Cardiac muscle cell (in vitro differentiated cells and primary cell): ENCODE measurements around the gene SPEM3. TPM values are rescaled to one million over a fixed set of nuclear protein-coding genes. Genes with fewer than 3 reads are reported as not detected.

Experiments used
- DNase-seq, 2 donors: peaks; one replicate each; pipeline versions ENCODE4 v3.0.0 to v3.0.0-alpha.2; 2010 to 2017; ENCODE audit warnings: low read depth in 1 of 2, low spot score in 1 of 2
- H3K27ac ChIP-seq: fragments of 200-600 bp; sonication (generic); 2 replicates; pipeline ENCODE4 v1.5.1; 2016
- H3K27me3 ChIP-seq: fragments of 200-600 bp; sonication (generic); 2 replicates; pipeline ENCODE4 v1.6.0; 2016; ENCODE audit warnings: control low read depth
- H3K36me3 ChIP-seq: fragments of 200-600 bp; sonication (generic); 2 replicates; pipeline ENCODE4 v1.5.1; 2016; ENCODE audit warnings: control low read depth
- H3K4me1 ChIP-seq: fragments of 200-600 bp; sonication (generic); 2 replicates; pipeline ENCODE4 v1.8.1; 2017; ENCODE audit warnings: low read depth, mild to moderate bottlenecking, mixed run types
- H3K4me3 ChIP-seq: fragments of 200-600 bp; sonication (generic); 2 replicates; pipeline ENCODE4 v1.5.1; 2016; ENCODE audit warnings: mild to moderate bottlenecking
- H3K9me3 ChIP-seq: fragments of 200-600 bp; sonication (generic); 2 replicates; pipeline ENCODE4 v1.5.1; 2017; ENCODE audit warnings: low read depth, mild to moderate bottlenecking, control low read depth
- polyA plus RNA-seq: library from polyadenylated mRNA; unstranded; fragments of >200 nt; fragmentation: Nextera tagmentation; extraction: Ambion mirVana; gene quantifications from 2 replicates; pipeline ENCODE4 v1.2.1, GENCODE V29; 2016
- total RNA-seq: library from RNA; depleted of rRNA; stranded (reverse); fragments of >200 nt; gene quantifications from 2 replicates; pipeline ENCODE4 v1.2.3, GENCODE V29; 2016
- TF ChIP-seq, protein P1 (sequence below): IDR thresholded peaks from 2 replicates; pipeline ENCODE4 v1.5.1; 2012; ENCODE audit warnings: low read depth, mild to moderate bottlenecking, low read length

Gene SPEM3
- total and polyA plus RNA-seq, 2 experiments from 2014 or later: not detected

DNA sequence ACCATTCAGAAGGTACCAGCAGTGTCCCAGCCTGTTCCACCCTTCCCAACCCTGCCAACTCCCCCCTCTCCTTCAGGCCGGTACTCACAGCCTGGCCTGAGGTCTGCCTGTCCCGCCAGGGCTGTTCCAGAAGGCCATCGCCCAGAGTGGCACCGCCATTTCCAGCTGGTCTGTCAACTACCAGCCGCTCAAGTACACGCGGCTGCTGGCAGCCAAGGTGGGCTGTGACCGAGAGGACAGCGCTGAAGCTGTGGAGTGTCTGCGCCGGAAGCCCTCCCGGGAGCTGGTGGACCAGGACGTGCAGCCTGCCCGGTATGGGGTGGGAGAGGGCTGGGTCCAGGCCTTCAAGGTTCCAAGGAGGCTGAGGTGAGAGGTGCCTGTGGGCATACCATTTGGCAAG is 13.8 kb upstream of the SPEM3 start:
- Histone ChIP-seq H3K36me3 (peaks cover 9% of the 10 kb centered on the region), H3K4me1 (no peaks in the 10 kb centered on the region), H3K27me3 (no peaks in the 10 kb centered on the region), H3K4me3 (no peak overlapping the region), H3K27ac (no peak overlapping the region), H3K9me3 (no peaks in the 10 kb centered on the region)
- no peak for DNase-seq
- TF ChIP-seq, protein P1, sequence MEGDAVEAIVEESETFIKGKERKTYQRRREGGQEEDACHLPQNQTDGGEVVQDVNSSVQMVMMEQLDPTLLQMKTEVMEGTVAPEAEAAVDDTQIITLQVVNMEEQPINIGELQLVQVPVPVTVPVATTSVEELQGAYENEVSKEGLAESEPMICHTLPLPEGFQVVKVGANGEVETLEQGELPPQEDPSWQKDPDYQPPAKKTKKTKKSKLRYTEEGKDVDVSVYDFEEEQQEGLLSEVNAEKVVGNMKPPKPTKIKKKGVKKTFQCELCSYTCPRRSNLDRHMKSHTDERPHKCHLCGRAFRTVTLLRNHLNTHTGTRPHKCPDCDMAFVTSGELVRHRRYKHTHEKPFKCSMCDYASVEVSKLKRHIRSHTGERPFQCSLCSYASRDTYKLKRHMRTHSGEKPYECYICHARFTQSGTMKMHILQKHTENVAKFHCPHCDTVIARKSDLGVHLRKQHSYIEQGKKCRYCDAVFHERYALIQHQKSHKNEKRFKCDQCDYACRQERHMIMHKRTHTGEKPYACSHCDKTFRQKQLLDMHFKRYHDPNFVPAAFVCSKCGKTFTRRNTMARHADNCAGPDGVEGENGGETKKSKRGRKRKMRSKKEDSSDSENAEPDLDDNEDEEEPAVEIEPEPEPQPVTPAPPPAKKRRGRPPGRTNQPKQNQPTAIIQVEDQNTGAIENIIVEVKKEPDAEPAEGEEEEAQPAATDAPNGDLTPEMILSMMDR: no peak

DNA sequence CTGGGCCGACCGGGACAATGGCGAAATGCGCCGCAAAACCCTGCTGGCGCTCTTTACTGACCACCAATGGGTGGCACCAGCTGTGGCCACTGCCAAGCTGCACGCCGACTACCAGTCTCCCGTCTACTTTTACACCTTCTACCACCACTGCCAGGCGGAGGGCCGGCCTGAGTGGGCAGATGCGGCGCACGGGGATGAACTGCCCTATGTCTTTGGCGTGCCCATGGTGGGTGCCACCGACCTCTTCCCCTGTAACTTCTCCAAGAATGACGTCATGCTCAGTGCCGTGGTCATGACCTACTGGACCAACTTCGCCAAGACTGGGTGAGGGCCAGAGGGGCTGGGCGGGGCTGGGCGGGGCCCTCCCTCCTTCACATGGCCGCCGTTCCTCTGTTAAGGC is 12.9 kb upstream of the SPEM3 start:
- Histone ChIP-seq H3K27ac (no peak overlapping the region), H3K27me3 (no peaks in the 10 kb centered on the region), H3K9me3 (no peaks in the 10 kb centered on the region), H3K4me1 (no peaks in the 10 kb centered on the region), H3K4me3 (no peak overlapping the region), H3K36me3 (peaks cover 9% of the 10 kb centered on the region)
- no peak for DNase-seq
- TF ChIP-seq, protein P1: no peak

DNA sequence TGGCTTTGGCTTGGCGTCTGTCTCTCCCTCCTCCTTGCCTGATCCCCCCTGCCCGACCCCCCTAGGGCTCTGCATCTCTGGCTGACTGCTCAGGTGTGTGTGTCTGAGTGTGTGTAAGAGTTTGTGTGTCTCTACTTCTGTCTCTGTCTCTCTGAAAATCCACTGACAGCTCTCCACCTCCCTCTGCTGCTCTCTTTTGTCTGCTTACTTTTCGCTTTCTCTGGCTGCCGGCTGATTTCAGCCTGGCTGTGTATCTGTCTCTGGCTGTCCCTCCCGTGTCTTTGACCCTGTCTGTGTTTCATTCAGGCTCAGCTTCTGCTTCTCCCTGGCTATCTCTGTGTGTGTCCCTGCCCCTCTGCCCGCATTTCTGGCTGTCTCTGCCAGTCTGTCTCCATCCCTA is 12.3 kb upstream of the SPEM3 start:
- H3K4me1 ChIP-seq: no peaks in the 10 kb centered on the region
- H3K36me3 ChIP-seq: peaks cover 9% of the 10 kb centered on the region
- no peaks in the 10 kb centered on the region for H3K27me3 ChIP-seq
- no peaks in the 10 kb centered on the region for H3K9me3 ChIP-seq
- DNase-seq: no peak
- H3K4me3 ChIP-seq: no peak overlapping the region
- H3K27ac ChIP-seq: no peak overlapping the region
- TF ChIP-seq, protein P1: no peak

DNA sequence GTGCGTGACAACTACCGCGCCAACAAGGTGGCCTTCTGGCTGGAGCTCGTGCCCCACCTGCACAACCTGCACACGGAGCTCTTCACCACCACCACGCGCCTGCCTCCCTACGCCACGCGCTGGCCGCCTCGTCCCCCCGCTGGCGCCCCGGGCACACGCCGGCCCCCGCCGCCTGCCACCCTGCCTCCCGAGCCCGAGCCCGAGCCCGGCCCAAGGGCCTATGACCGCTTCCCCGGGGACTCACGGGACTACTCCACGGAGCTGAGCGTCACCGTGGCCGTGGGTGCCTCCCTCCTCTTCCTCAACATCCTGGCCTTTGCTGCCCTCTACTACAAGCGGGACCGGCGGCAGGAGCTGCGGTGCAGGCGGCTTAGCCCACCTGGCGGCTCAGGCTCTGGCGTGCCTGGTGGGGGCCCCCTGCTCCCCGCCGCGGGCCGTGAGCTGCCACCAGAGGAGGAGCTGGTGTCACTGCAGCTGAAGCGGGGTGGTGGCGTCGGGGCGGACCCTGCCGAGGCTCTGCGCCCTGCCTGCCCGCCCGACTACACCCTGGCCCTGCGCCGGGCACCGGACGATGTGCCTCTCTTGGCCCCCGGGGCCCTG is 11.5 kb upstream of the SPEM3 start:
- DNase-seq: no peak
- no peaks in the 10 kb centered on the region for H3K9me3 ChIP-seq
- TF ChIP-seq, protein P1: no peak
- H3K27ac ChIP-seq: no peak overlapping the region
- H3K27me3 ChIP-seq: no peaks in the 10 kb centered on the region
- H3K4me1 ChIP-seq: no peaks in the 10 kb centered on the region
- H3K36me3 ChIP-seq: peaks cover 9% of the 10 kb centered on the region
- no peak overlapping the region for H3K4me3 ChIP-seq

DNA sequence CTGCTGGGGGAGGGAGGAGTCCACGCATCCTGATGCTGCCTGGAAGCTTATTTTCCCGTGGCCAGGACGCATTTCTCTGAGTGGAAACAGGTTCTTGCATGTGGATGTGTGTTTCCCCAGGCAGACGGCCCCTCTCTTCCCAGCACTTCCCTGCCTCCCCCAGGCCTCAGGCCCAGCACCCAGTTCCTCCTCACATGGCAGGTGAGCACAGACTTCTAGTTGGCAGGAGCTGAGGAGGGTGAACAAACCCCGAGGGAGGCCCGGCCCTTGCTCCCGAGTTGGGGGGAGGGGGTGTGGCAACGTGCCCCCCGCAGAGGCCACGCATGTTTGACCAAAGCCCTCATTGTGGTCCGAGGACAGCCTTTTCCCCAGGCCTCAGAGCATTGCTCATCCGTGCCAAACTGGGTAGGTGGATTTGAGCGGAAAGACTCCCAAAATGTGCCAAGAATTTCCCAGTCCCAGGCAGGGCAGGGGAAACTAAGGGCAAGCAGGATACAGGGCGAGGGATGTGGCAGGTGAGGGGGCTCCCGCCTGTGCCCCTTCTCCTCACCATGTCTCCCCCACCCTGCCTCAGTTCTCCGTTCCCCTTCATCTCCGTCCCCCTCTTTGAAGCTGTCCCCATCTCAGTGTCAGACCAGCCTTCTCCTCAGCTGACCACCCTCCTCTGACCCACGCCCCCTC is 10.0 kb upstream of the SPEM3 start:
- H3K9me3 ChIP-seq: no peaks in the 10 kb centered on the region
- H3K36me3 ChIP-seq: peaks cover 9% of the 10 kb centered on the region
- no peak overlapping the region for H3K4me3 ChIP-seq
- TF ChIP-seq, protein P1: no peak
- H3K4me1 ChIP-seq: no peaks in the 10 kb centered on the region
- DNase-seq: no peak
- no peaks in the 10 kb centered on the region for H3K27me3 ChIP-seq
- no peak overlapping the region for H3K27ac ChIP-seq
